Measurements from ENCODE around the gene CYYR1.

GRCh38 chr21:26595971-26596370, 22.9 kb upstream of the CYYR1 start:
- TF ChIP-seq GATA3 (IDR thresholded peaks at IDR 0.05; ENCODE audit: low read depth, low read length) (no peak), GATA2 (IDR thresholded peaks at IDR 0.05; ENCODE audit: low read depth, low read length) (no peak)

Data from SH-SY5Y (cell line).